NCI-H2081 (cell line): ENCODE data around the gene LGALS9.
A peak's percentile ranks its signal among the peaks of the same experiment; 100 is the strongest.
"Not testable (repeated sequence)": the region's sequence is repeated elsewhere in the genome, so short reads cannot be mapped to it uniquely, and the experiment has no call there.

Source experiments
- DNase-seq, 2 experiments: peaks; one replicate each; lab custom pipeline; 2025; lab: John Stamatoyannopoulos, UW

LGALS9 gene

GRCh38 chr17:27631411-27631760 lies 398 bp downstream of the LGALS9 start:
- DNase-seq: no peak

GRCh38 chr17:27631897-27632725 lies 1.1 kb downstream of the LGALS9 start:
- DNase-seq: no peak

- not testable (repeated sequence) for DNase-seq
These were observed 1.8 kb downstream of the LGALS9 start for GRCh38 chr17:27632766-27633165.

- DNase-seq: no peak
These were observed 2.5 kb downstream of the LGALS9 start for GRCh38 chr17:27633312-27634025.

GRCh38 chr17:27634026-27634335 lies 3.0 kb downstream of the LGALS9 start:
- DNase-seq: no peak

- no peak for DNase-seq
These were observed 3.8 kb downstream of the LGALS9 start for GRCh38 chr17:27634776-27635175.

GRCh38 chr17:27635275-27635823 lies 4.4 kb downstream of the LGALS9 start:
- DNase-seq: no peak

GRCh38 chr17:27636005-27636520 lies 5.1 kb downstream of the LGALS9 start:
- not testable (repeated sequence) for DNase-seq

GRCh38 chr17:27637818-27638217 lies 6.8 kb downstream of the LGALS9 start:
- DNase-seq: not testable (repeated sequence)

GRCh38 chr17:27638415-27638914 lies 7.5 kb downstream of the LGALS9 start:
- DNase-seq: not testable (repeated sequence)

- DNase-seq: no peak
These were observed 9.8 kb downstream of the LGALS9 start for GRCh38 chr17:27640790-27641189.

GRCh38 chr17:27644586-27644985 lies 13.6 kb downstream of the LGALS9 start:
- DNase-seq: no peak

- not testable (repeated sequence) for DNase-seq
These were observed 14.6 kb downstream of the LGALS9 start for GRCh38 chr17:27645621-27646020.

- no peak for DNase-seq
These were observed 15.2 kb downstream of the LGALS9 start for GRCh38 chr17:27646232-27646631.

GRCh38 chr17:27647765-27648164 lies 16.8 kb downstream of the LGALS9 start:
- DNase-seq: no peak

GRCh38 chr17:27649111-27649571 lies 18.2 kb downstream of the LGALS9 start:
- DNase-seq: not testable (repeated sequence)

- DNase-seq: no peak
These were observed 18.9 kb downstream of the LGALS9 start for GRCh38 chr17:27649929-27650328.

- DNase-seq: no peak
These were observed 19.8 kb downstream of the LGALS9 start for GRCh38 chr17:27650836-27651235.

- peak; percentile 4 for DNase-seq
These were observed 20.7 kb downstream of the LGALS9 start for GRCh38 chr17:27651411-27652345.

GRCh38 chr17:27653449-27653971 lies 22.5 kb downstream of the LGALS9 start:
- not testable (repeated sequence) for DNase-seq

GRCh38 chr17:27654136-27654535 lies 23.1 kb downstream of the LGALS9 start:
- no peak for DNase-seq
